ENCODE data around the gene PLA1A. TPM values are rescaled to one million over a fixed set of nuclear protein-coding genes. Genes with fewer than 3 reads are reported as not detected.
A peak's percentile ranks its signal among the peaks of the same experiment; 100 is the strongest.

Gene PLA1A
- total and polyA plus RNA-seq, 2 donors (not counting 3 experiments of a cell fraction or from before 2014, with no cell fraction given): 0.07 TPM; not detected in 1

GRCh38 chr3:119636249-119636648, 38.6 kb downstream of the PLA1A start:
- Histone ChIP-seq H2AFZ (ENCODE audit: low read depth, low read length) (peak overlapping the region; percentile 21), H3K9me1 (replicated peaks; ENCODE audit: control insufficient read depth, extremely low read depth, insufficient read depth, low read length) (no peaks in the 10 kb centered on the region), H3K27ac (ENCODE audit: insufficient read depth, low read depth, low read length) (peak overlapping the region; percentile 23), H3K4me3 (replicated peaks in 1 of 3; ENCODE audit: insufficient read depth in 1 of 3, low read depth in 1 of 3, low read length in 3 of 3) (no peak overlapping the region), H3K4me1 (ENCODE audit: control insufficient read depth, extremely low read depth, insufficient read depth, low read length) (peaks cover 34% of the 10 kb centered on the region), H3K27me3 (ENCODE audit: control insufficient read depth in 2 of 2, insufficient read depth in 2 of 2, low read length in 2 of 2) (no peaks in the 10 kb centered on the region), H3K79me2 (ENCODE audit: control insufficient read depth, insufficient read depth, low read length) (no peaks in the 10 kb centered on the region), H3K9ac (replicated peaks; ENCODE audit: extremely low read depth, insufficient read depth, low read length) (no peak overlapping the region), H3K9me3 (replicated peaks; ENCODE audit: control insufficient read depth, insufficient read depth, low read length) (no peaks in the 10 kb centered on the region), H4K20me1 (replicated peaks; ENCODE audit: control insufficient read depth, extremely low read depth, insufficient read depth, low read length) (no peaks in the 10 kb centered on the region), H3K4me2 (ENCODE audit: insufficient read depth, low read length) (peak overlapping the region; percentile 46), H3K36me3 (ENCODE audit: control insufficient read depth in 2 of 2, extremely low read depth in 1 of 2, insufficient read depth in 2 of 2, low read length in 2 of 2) (no peaks in the 10 kb centered on the region)
- CTCF ChIA-PET: interaction anchor here (1.1 to 1.9 kb wide), 3 partner anchors 9 to 45 kb away, joined by 3 to 5 read pairs (median 4); no protein-coding TSS in a partner anchor
- POLR2A ChIA-PET: no interaction called here
- no TSS peak for BruUV-seq (replicated peaks)
- TF ChIP-seq FOS (IDR thresholded peaks at IDR 0.05; ENCODE audit: borderline replicate concordance, insufficient read depth, low read length): peak; percentile 23
- no peak for TF ChIP-seq JUN (IDR thresholded peaks at IDR 0.05; ENCODE audit: borderline replicate concordance, insufficient read depth, insufficient read length, low read depth)
- TF ChIP-seq MYC (IDR thresholded peaks at IDR 0.05; ENCODE audit: low read depth, low read length): no peak
- TF ChIP-seq, protein P1, sequence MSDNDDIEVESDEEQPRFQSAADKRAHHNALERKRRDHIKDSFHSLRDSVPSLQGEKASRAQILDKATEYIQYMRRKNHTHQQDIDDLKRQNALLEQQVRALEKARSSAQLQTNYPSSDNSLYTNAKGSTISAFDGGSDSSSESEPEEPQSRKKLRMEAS (IDR thresholded peaks at IDR 0.05; ENCODE audit: insufficient read depth, insufficient read length): no peak
- peak; percentile 22 for TF ChIP-seq GATA2 (IDR thresholded peaks at IDR 0.05; ENCODE audit: insufficient read depth, insufficient read length, low read depth, low read length)
- TF ChIP-seq POLR2AphosphoS5 (IDR thresholded peaks at IDR 0.05; ENCODE audit: insufficient read depth, low read depth, low read length): no peak
- no peak for TF ChIP-seq POLR2A (IDR thresholded peaks at IDR 0.05; ENCODE audit: low read depth, low read length)
- TF ChIP-seq CTCF (IDR thresholded peaks at IDR 0.05; ENCODE audit: extremely low read depth in 1 of 2, insufficient read depth in 1 of 2, low read depth in 1 of 2, low read length in 2 of 2): no peak
- no peak for TF ChIP-seq EZH2 (IDR thresholded peaks at IDR 0.05; ENCODE audit: borderline replicate concordance, low read depth, low read length, severe bottlenecking)
- FAIRE-seq (peak; percentile 76), DNase-seq (ENCODE audit: low read depth, low spot score) (peak; percentile 75)
- intact Hi-C loops (cut with micrococcal nuclease) (loop anchor here (2.0 kb wide), 1 partner anchor 41 kb away; the partner anchor contains the start of gene COX17), dilution Hi-C loops (cut with MboI; ENCODE audit: extremely low pct_ligation_motif_present, low sequenced_read_pairs) (no loop called here)

All from endothelial cell of umbilical vein (primary cell).